ENCODE results near the gene PDE4D.

GRCh38 chr5:58950224-58950623 lies 943.3 kb downstream of the PDE4D start:
- TF ChIP-seq EZH2 (IDR thresholded peaks at IDR 0.05; ENCODE audit: borderline replicate concordance, low read depth, low read length, poor library complexity, severe bottlenecking), result no peak
- TF ChIP-seq, protein P1, sequence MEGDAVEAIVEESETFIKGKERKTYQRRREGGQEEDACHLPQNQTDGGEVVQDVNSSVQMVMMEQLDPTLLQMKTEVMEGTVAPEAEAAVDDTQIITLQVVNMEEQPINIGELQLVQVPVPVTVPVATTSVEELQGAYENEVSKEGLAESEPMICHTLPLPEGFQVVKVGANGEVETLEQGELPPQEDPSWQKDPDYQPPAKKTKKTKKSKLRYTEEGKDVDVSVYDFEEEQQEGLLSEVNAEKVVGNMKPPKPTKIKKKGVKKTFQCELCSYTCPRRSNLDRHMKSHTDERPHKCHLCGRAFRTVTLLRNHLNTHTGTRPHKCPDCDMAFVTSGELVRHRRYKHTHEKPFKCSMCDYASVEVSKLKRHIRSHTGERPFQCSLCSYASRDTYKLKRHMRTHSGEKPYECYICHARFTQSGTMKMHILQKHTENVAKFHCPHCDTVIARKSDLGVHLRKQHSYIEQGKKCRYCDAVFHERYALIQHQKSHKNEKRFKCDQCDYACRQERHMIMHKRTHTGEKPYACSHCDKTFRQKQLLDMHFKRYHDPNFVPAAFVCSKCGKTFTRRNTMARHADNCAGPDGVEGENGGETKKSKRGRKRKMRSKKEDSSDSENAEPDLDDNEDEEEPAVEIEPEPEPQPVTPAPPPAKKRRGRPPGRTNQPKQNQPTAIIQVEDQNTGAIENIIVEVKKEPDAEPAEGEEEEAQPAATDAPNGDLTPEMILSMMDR (conservative IDR thresholded peaks at IDR 0.05; ENCODE audit: low read depth, low read length), result no peak
